HepG2 (cell line): ENCODE measurements around the gene PLEKHG2. TPM values are rescaled to one million over a fixed set of nuclear protein-coding genes. Genes with fewer than 3 reads are reported as not detected.
A peak's percentile ranks its signal among the peaks of the same experiment; 100 is the strongest.

Experiments
- AHR ChIP-seq: IDR thresholded peaks from 2 replicates; pipeline ENCODE4 v1.6.1; 2018; ENCODE audit warnings: missing genetic modification reagents, missing compliant biosample characterization
- ATRX ChIP-seq: sonication (generic); formaldehyde crosslinking; IDR thresholded peaks from 2 replicates; pipeline ENCODE4 v1.4.0; 2020; ENCODE audit warnings: missing genetic modification reagents, borderline replicate concordance
- CCDC6 ChIP-seq: sonication (generic); formaldehyde crosslinking; IDR thresholded peaks from 2 replicates; pipeline ENCODE4 v1.8.1; 2022; ENCODE audit warnings: mild to moderate bottlenecking, missing genetic modification reagents, moderate library complexity
- DNMT3B ChIP-seq: conservative IDR thresholded peaks from 2 replicates; pipeline ENCODE4 v1.6.1; 2016; ENCODE audit warnings: missing biosample characterization, control low read depth
- EED ChIP-seq: sonication (generic); formaldehyde crosslinking; IDR thresholded peaks from 2 replicates; pipeline ENCODE4 v1.5.0; 2020; ENCODE audit warnings: mild to moderate bottlenecking, missing genetic modification reagents
- FOXC1 ChIP-seq: sonication (generic); formaldehyde crosslinking; IDR thresholded peaks from 2 replicates; pipeline ENCODE4 v1.8.0; 2022; ENCODE audit warnings: mild to moderate bottlenecking, missing genetic modification reagents, borderline replicate concordance
- FOXP1 ChIP-seq, 2 experiments: fragments of 450-650 bp in 1 of 2; IDR thresholded peaks; 2 replicates each; pipeline ENCODE4 v1.6.1; 2017 to 2018; ENCODE audit warnings: antibody characterized with exemption in 1 of 2
- MAFG ChIP-seq: sonication (generic); formaldehyde crosslinking; IDR thresholded peaks from 2 replicates; pipeline ENCODE4 v1.5.1; 2020; ENCODE audit warnings: mild to moderate bottlenecking, missing genetic modification reagents
- MIER2 ChIP-seq: IDR thresholded peaks from 2 replicates; pipeline ENCODE4 v1.6.1; 2016; ENCODE audit warnings: missing biosample characterization, missing genetic modification reagents
- NR2F1 ChIP-seq, 2 experiments: fragments of 450-650 bp in 1 of 2; formaldehyde crosslinking in 1 of 2; IDR thresholded peaks; 2 replicates each; pipeline versions ENCODE4 v1.5.0 to v1.6.1; 2016 to 2020; ENCODE audit warnings: mild to moderate bottlenecking in 1 of 2, missing compliant biosample characterization in 1 of 2, missing genetic modification reagents in 1 of 2, moderate library complexity in 1 of 2
- RFX1 ChIP-seq: fragments of 450-650 bp; IDR thresholded peaks from 2 replicates; pipeline ENCODE4 v1.6.1; 2017
- ZNF367 ChIP-seq: sonication (generic); formaldehyde crosslinking; IDR thresholded peaks from 2 replicates; pipeline ENCODE4 v1.4.0; 2020; ENCODE audit warnings: missing genetic modification reagents, borderline replicate concordance
- ZNF496 ChIP-seq: sonication (generic); formaldehyde crosslinking; IDR thresholded peaks from 2 replicates; pipeline ENCODE4 v1.8.1; 2023; ENCODE audit warnings: mild to moderate bottlenecking, moderate library complexity, missing genetic modification reagents; ENCODE audit not compliant: insufficient replicate concordance
- ZNF772 ChIP-seq: sonication (generic); formaldehyde crosslinking; IDR thresholded peaks from 2 replicates; pipeline ENCODE4 v1.5.0; 2020; ENCODE audit warnings: mild to moderate bottlenecking, missing genetic modification reagents
- ZNF878 ChIP-seq: sonication (generic); formaldehyde crosslinking; IDR thresholded peaks from 2 replicates; pipeline ENCODE4 v1.8.1; 2023; ENCODE audit warnings: mild to moderate bottlenecking, missing genetic modification reagents, moderate library complexity
- polyA plus RNA-seq, 8 experiments: library from polyadenylated mRNA; depleted of rRNA in 3 of 8; stranded (reverse) in 7 of 8; unstranded in 1 of 8; fragments of >200 nt; fragmentation: Illumina TruSeq in 4 of 8; extraction: Trizol in 4 of 8; gene quantifications; 2 replicates each; pipeline versions ENCODE4 v1.2.1 to v1.2.3, GENCODE V29; 2011 to 2016; ENCODE audit warnings: low read depth in 4 of 8, missing spikeins in 1 of 8, mixed read lengths in 1 of 8; ENCODE audit not compliant: insufficient read depth in 1 of 8
- total RNA-seq, 5 experiments: library from RNA; depleted of rRNA; stranded (reverse); fragments of >200 nt; fragmentation: Illumina TruSeq; extraction: Trizol; gene quantifications; 2 replicates each; pipeline ENCODE4 v1.2.3, GENCODE V29; 2016; ENCODE audit warnings: low read depth in 1 of 5
- TF ChIP-seq, protein P1 (sequence below): sonication (generic); formaldehyde crosslinking; IDR thresholded peaks from 2 replicates; pipeline ENCODE4 v1.4.0; 2020; ENCODE audit warnings: missing genetic modification reagents
- TF ChIP-seq, protein P2 (sequence below): sonication (generic); formaldehyde crosslinking; IDR thresholded peaks from 2 replicates; pipeline ENCODE4 v1.8.0; 2022; ENCODE audit warnings: missing genetic modification reagents, mild to moderate bottlenecking, borderline replicate concordance
- TF ChIP-seq, protein P3 (sequence below): IDR thresholded peaks from 2 replicates; pipeline ENCODE4 v1.6.1; 2016; ENCODE audit warnings: low read depth, missing genetic modification reagents, missing compliant biosample characterization

The PLEKHG2 gene
- total and polyA plus RNA-seq, 2 of the 13 experiments (the other 11 are each of a cell fraction or from before 2014, with no cell fraction given): 3.6 to 6.8 TPM

DNA sequence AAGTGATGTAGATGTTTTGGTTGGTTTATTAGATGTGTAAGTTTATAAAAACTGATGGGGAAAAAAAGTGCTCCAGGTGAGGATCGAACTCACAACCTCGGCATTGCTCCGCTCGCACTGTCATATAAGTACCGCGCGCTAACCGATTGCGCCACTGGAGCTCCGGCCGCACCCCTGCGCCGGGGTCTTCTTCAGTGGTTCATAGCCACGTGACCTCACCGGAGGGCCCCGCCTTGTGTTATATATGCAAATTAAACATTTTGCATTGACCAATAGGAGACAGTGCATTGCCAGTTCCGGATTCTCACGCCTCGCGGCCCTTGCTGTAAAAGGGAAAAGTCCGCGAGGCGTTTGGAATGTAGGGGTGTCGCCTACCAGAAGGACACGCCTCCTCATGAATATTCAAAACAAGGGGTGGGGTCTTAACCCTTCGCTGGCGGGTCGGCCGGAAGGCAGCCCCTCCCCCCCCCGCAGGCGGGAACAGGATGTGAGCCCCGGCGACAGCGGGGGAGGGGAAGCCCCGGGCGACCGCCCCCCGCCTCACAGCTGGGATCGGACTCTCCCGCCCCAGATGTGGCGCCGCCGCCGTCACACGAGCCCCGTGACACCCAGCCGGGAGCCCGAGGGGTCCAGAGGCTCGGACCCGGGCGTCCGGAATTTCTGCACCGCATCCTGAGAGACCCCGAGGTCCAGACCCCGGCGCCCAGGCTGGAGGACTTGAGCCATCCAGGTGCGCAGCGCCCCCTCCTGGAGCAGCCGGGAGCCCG, at the start of gene PLEKHG2 (continued):
- no peak for TF ChIP-seq ZNF496 (CRISPR knock-in tag)
- peak; percentile 36 for TF ChIP-seq AHR (CRISPR knock-in tag)
- no peak for TF ChIP-seq ATRX (CRISPR knock-in tag)
- TF ChIP-seq RFX1: no peak
- TF ChIP-seq NR2F1 (CRISPR knock-in tag; IDR thresholded peaks at IDR 0.05): 0 out of 4 replicates have a peak, but pooled peaks of 1 of the 2 experiments have one; percentile 29
- TF ChIP-seq FOXC1 (CRISPR knock-in tag): no peak
- TF ChIP-seq EED (CRISPR knock-in tag): no peak
- no peak for TF ChIP-seq MAFG (CRISPR knock-in tag)
- TF ChIP-seq FOXP1 (IDR thresholded peaks at IDR 0.05): peak; percentile 3; the same call in 1 of the 2 replicates
- TF ChIP-seq FOXP1 (CRISPR knock-in tag; IDR thresholded peaks at IDR 0.05): no peak
- no peak for TF ChIP-seq ZNF772 (CRISPR knock-in tag)
- TF ChIP-seq, protein P1, sequence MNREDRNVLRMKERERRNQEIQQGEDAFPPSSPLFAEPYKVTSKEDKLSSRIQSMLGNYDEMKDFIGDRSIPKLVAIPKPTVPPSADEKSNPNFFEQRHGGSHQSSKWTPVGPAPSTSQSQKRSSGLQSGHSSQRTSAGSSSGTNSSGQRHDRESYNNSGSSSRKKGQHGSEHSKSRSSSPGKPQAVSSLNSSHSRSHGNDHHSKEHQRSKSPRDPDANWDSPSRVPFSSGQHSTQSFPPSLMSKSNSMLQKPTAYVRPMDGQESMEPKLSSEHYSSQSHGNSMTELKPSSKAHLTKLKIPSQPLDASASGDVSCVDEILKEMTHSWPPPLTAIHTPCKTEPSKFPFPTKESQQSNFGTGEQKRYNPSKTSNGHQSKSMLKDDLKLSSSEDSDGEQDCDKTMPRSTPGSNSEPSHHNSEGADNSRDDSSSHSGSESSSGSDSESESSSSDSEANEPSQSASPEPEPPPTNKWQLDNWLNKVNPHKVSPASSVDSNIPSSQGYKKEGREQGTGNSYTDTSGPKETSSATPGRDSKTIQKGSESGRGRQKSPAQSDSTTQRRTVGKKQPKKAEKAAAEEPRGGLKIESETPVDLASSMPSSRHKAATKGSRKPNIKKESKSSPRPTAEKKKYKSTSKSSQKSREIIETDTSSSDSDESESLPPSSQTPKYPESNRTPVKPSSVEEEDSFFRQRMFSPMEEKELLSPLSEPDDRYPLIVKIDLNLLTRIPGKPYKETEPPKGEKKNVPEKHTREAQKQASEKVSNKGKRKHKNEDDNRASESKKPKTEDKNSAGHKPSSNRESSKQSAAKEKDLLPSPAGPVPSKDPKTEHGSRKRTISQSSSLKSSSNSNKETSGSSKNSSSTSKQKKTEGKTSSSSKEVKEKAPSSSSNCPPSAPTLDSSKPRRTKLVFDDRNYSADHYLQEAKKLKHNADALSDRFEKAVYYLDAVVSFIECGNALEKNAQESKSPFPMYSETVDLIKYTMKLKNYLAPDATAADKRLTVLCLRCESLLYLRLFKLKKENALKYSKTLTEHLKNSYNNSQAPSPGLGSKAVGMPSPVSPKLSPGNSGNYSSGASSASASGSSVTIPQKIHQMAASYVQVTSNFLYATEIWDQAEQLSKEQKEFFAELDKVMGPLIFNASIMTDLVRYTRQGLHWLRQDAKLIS (CRISPR knock-in tag): no peak
- no peak for TF ChIP-seq ZNF367 (CRISPR knock-in tag)
- TF ChIP-seq MIER2 (CRISPR knock-in tag): no peak
- no peak; the same call in 1 of the 2 replicates for TF ChIP-seq CCDC6
- TF ChIP-seq DNMT3B (CRISPR knock-in tag): no peak
- TF ChIP-seq, protein P2, sequence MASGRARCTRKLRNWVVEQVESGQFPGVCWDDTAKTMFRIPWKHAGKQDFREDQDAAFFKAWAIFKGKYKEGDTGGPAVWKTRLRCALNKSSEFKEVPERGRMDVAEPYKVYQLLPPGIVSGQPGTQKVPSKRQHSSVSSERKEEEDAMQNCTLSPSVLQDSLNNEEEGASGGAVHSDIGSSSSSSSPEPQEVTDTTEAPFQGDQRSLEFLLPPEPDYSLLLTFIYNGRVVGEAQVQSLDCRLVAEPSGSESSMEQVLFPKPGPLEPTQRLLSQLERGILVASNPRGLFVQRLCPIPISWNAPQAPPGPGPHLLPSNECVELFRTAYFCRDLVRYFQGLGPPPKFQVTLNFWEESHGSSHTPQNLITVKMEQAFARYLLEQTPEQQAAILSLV (CRISPR knock-in tag): no peak
- TF ChIP-seq, protein P3, sequence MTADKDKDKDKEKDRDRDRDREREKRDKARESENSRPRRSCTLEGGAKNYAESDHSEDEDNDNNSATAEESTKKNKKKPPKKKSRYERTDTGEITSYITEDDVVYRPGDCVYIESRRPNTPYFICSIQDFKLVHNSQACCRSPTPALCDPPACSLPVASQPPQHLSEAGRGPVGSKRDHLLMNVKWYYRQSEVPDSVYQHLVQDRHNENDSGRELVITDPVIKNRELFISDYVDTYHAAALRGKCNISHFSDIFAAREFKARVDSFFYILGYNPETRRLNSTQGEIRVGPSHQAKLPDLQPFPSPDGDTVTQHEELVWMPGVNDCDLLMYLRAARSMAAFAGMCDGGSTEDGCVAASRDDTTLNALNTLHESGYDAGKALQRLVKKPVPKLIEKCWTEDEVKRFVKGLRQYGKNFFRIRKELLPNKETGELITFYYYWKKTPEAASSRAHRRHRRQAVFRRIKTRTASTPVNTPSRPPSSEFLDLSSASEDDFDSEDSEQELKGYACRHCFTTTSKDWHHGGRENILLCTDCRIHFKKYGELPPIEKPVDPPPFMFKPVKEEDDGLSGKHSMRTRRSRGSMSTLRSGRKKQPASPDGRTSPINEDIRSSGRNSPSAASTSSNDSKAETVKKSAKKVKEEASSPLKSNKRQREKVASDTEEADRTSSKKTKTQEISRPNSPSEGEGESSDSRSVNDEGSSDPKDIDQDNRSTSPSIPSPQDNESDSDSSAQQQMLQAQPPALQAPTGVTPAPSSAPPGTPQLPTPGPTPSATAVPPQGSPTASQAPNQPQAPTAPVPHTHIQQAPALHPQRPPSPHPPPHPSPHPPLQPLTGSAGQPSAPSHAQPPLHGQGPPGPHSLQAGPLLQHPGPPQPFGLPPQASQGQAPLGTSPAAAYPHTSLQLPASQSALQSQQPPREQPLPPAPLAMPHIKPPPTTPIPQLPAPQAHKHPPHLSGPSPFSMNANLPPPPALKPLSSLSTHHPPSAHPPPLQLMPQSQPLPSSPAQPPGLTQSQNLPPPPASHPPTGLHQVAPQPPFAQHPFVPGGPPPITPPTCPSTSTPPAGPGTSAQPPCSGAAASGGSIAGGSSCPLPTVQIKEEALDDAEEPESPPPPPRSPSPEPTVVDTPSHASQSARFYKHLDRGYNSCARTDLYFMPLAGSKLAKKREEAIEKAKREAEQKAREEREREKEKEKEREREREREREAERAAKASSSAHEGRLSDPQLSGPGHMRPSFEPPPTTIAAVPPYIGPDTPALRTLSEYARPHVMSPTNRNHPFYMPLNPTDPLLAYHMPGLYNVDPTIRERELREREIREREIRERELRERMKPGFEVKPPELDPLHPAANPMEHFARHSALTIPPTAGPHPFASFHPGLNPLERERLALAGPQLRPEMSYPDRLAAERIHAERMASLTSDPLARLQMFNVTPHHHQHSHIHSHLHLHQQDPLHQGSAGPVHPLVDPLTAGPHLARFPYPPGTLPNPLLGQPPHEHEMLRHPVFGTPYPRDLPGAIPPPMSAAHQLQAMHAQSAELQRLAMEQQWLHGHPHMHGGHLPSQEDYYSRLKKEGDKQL (CRISPR knock-in tag): no peak; the same call in 1 of the 2 replicates
- peak; percentile 28; the same call in 1 of the 2 replicates for TF ChIP-seq ZNF878 (CRISPR knock-in tag)
